ENCODE data around the gene ALOX5. TPM values are rescaled to one million over a fixed set of nuclear protein-coding genes. Genes with fewer than 3 reads are reported as not detected.
"Not testable (repeated sequence)": the region's sequence is repeated elsewhere in the genome, so short reads cannot be mapped to it uniquely, and the experiment has no call there.

Gene ALOX5
- 1 to 10 TPM in 2 of 3 donors, under 1 TPM in 1; 0.99 to 8.0 (median 1.9) TPM for polyA plus RNA-seq

DNA sequence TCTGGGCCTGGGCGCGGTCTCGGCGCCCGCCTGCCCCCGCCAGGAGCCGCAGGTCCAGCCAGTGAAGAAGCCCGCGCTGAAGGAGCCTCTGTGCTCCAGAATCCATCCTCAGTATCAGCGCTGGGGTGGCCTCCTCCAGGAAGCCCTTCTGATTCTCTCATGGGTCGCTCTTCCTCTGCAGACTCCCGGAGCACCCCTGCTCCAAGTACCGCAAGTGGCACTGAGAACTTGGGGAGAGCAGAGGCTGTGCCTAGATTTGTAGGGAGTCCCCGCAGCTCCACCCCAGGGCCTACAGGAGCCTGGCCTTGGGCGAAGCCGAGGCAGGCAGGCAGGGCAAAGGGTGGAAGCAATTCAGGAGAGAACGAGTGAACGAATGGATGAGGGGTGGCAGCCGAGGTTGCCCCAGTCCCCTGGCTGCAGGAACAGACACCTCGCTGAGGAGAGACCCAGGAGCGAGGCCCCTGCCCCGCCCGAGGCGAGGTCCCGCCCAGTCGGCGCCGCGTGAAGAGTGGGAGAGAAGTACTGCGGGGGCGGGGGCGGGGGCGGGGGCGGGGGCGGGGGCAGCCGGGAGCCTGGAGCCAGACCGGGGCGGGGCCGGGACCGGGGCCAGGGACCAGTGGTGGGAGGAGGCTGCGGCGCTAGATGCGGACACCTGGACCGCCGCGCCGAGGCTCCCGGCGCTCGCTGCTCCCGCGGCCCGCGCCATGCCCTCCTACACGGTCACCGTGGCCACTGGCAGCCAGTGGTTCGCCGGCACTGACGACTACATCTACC, at the start of gene ALOX5:
Gene ALOX5, plus strand, starts transcription at position 641 of the 774 bp plus-strand sequence. Its CDS starts 64 bp downstream, at position 705.
- Mint-ChIP-seq H3K27me3 (ENCODE audit: low read depth in 3 of 3) (peaks cover 9 to 15% (median 10%) of the 10 kb centered on the region in 3 donors), H3K4me1 (peaks cover 9 to 13% of the 10 kb centered on the region in 2 donors), H3K36me3 (no peaks in the 10 kb centered on the region), H3K9me3 (no peaks in the 10 kb centered on the region), H3K27ac (no peak within 1 kb of the TSS), H3K4me3 (peak within 1 kb of the TSS; percentile 64 to 85 (median 76))
- no peak for DNase-seq

DNA sequence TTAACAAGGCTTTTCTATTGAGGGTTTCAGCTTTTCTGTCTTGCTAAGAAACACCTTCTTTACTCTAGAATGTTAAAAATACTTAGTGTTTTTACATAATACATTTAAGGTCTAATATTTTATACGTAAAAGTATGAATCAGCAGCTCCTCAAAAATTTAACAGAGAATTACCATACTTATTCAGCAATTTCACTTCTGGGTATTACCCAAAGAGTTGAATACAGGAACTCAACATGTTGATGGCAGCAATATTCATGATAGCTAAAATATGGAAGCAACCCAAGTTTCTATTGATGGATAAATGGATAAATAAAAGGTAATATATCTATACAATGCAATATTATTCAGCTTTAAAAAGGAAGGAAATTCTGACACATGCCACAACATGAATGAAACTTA, 48.9 kb upstream of the ALOX5 start:
- Mint-ChIP-seq H3K9me3 (peaks cover 5 to 10% (median 6%) of the 10 kb centered on the region in 6 donors), H3K4me1 (no peaks in the 10 kb centered on the region), H3K4me3 (no peak overlapping the region), H3K27ac (no peak overlapping the region), H3K27me3 (ENCODE audit: low read depth in 3 of 3) (peaks cover 2 to 12% (median 11%) of the 10 kb centered on the region in 3 donors), H3K36me3 (no peaks in the 10 kb centered on the region)
- DNase-seq, result no peak

DNA sequence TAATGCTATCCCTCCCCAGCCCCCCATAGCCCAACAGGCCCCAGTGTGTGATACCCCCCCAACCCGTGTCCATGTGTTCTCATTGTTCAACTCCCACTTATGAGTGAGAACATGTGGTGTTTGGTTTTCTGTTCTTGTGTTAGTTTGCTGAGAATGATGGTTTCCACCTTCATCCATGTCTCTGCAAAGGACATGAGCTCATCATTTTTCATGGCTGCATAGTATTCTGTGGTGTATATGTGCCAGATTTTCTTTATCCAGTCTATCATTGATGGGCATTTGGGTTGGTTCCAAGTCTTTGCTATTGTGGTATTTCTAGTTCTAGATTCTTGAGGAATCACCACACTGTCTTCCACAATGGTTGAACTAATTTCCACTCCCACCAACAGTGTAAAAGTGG, 47.2 kb upstream of the ALOX5 start:
- H3K4me1 Mint-ChIP-seq, H3K36me3 Mint-ChIP-seq, DNase-seq, H3K27ac Mint-ChIP-seq, H3K4me3 Mint-ChIP-seq: not testable (repeated sequence)
- Mint-ChIP-seq H3K27me3 (ENCODE audit: low read depth in 3 of 3) (peaks cover 2 to 21% (median 17%) of the 10 kb centered on the region in 3 donors), H3K9me3 (peaks cover 5 to 11% (median 6%) of the 10 kb centered on the region in 6 donors)

DNA sequence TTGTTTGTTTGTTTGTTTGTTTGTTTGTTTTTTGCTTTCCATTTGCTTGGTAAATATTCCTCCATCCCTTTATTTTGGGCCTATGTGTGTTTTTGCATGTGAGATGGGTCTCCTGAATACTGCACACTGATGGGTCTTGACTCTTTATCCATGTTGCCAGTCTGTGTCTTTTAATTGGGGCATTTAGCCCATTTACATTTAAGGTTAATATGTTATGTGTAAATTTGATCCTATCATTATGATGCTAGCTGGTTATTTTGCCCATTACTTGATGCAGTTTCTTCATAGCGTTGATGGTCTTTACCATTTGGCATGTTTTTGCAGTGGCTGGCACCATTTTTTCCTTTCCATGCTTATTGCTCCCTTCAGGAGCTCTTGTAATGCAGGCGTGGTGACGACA, 42.2 kb upstream of the ALOX5 start:
- H3K4me1 Mint-ChIP-seq, H3K36me3 Mint-ChIP-seq, H3K9me3 Mint-ChIP-seq, DNase-seq, H3K4me3 Mint-ChIP-seq, H3K27ac Mint-ChIP-seq: not testable (repeated sequence)
- peaks cover 0 to 19% (median 11%) of the 10 kb centered on the region in 3 donors for H3K27me3 Mint-ChIP-seq (ENCODE audit: low read depth in 3 of 3)

DNA sequence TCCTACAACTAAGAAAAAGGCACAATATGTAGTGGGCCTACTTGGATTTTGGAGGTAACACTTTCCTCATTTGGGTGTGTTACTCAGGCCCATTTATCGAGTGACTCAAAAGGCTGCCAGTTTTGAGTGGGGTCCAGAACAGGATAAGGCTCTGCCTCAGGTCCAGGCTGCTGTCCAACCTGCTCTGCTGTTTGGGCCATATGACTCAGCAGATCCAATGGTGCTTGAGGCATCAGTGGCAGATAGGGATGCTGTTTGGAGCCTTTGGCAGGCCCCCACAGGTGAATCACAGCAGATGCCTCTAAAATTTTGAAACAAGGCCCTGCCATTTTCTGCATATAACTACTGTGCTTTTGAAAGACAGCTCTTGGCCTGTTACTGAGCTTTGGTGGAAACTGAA, 34.1 kb upstream of the ALOX5 start:
- no peak overlapping the region for H3K4me3 Mint-ChIP-seq
- DNase-seq, result no peak
- peaks cover 0 to 2% (median 2%) of the 10 kb centered on the region in 3 donors for H3K27me3 Mint-ChIP-seq (ENCODE audit: low read depth in 3 of 3)
- H3K9me3 Mint-ChIP-seq, result peaks cover 0 to 2% (median 0%) of the 10 kb centered on the region in 6 donors
- no peak overlapping the region for H3K27ac Mint-ChIP-seq
- H3K36me3 Mint-ChIP-seq, result no peaks in the 10 kb centered on the region
- no peaks in the 10 kb centered on the region for H3K4me1 Mint-ChIP-seq

DNA sequence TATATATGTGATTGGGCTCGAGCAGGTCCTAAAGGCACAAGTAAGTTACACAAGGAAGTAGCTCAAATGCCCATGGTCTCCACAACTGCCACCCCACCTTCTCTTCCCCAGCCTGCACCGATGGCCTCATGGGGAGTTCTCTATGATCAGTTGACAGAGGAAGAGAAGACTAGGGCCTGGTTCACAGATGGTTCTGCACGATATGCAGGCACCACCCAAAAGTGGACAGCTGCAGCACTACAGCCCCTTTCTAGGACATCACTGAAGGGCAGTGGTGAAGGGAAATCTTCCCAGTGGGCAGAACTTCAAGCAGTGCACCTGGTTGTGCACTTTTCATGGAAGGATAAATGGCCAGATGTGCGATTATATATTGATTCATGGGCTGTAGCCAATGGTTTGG, 33.6 kb upstream of the ALOX5 start:
- not testable (repeated sequence) for H3K4me3 Mint-ChIP-seq; H3K9me3 Mint-ChIP-seq; DNase-seq; H3K4me1 Mint-ChIP-seq; H3K27ac Mint-ChIP-seq; H3K36me3 Mint-ChIP-seq; H3K27me3 Mint-ChIP-seq (ENCODE audit: low read depth in 3 of 3)

DNA sequence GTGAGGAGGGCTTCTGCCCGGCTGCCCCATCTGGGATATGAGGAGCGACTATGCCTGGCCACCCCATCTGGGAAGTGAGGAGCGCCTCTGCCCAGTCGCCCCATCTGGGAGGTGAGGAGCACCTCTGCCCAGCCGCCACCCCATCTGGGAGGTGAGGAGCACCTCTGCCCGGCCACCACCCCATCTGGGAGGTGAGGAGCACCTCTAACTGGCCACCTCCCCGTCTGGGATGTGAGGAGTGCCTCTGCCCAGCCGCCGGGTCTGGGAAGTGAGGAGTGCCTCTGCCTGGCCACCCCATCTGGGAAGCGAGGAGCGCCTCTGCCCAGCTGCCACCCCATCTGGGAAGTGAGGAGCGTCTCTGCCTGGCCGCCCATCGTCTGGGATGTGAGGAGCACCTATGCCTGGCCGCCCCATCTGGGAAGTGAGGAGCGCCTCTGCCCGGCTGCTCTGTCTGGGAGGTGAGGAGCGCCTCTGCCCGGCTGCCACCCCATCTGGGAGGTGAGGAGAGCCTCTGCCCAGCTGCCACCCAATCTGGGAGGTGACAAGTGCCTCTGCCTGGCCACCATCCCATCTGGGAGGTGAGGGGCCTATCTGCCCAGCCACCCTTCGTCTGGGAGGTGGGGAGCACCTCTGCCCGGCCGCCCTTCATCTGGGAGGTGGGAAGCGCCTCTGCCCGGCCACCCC, 27.2 kb upstream of the ALOX5 start:
- not testable (repeated sequence) for H3K27ac Mint-ChIP-seq; H3K4me3 Mint-ChIP-seq; H3K36me3 Mint-ChIP-seq; H3K27me3 Mint-ChIP-seq (ENCODE audit: low read depth in 3 of 3); DNase-seq; H3K9me3 Mint-ChIP-seq; H3K4me1 Mint-ChIP-seq

DNA sequence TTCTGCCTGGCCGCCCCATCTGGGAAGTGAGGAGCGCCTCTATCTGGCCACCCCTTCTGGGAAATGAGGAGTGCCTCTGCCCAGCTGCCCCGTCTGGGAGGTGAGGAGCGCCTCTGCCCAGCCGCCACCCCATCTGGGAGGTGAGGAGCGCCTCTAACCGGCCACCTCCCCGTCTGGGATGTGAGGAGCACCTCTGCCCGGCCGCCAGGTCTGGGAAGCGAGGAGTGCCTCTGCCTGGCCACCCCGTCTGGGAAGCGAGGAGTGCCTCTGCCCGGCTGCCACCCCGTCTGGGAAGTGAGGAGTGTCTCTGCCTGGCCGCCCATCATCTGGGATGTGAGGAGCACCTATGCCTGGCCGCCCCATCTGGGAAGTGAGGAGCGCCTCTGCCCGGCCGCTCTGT, 26.6 kb upstream of the ALOX5 start:
- H3K9me3 Mint-ChIP-seq; H3K36me3 Mint-ChIP-seq; H3K4me1 Mint-ChIP-seq; H3K27me3 Mint-ChIP-seq (ENCODE audit: low read depth in 3 of 3); DNase-seq; H3K4me3 Mint-ChIP-seq; H3K27ac Mint-ChIP-seq: not testable (repeated sequence)

DNA sequence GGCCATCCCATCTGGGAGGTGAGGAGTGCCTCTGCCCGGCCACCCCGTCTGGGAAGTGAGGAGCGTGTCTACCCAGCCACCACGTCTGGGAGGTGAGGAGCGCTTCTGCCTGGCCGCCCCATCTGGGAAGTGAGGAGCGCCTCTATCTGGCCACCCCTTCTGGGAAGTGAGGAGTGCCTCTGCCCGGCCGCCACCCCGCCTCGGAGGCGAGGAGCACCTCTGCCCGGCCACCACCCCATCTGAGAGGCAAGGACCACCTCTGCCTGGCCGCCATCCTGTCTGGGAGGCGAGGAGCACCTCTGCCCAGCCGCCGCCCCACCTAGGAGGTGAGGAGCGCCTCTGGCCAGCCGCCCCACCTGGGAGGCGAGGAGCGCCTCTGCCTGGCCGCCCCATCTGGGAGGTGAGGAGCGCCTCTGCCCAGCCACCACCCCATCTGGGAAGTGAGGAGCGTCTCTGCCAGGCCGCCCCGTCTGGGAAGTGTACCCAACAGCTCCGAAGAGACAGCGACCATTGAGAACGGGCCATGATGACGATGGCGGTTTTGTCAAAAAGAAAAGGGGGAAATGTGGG, 25.7 kb upstream of the ALOX5 start:
- not testable (repeated sequence) for DNase-seq; H3K9me3 Mint-ChIP-seq; H3K4me1 Mint-ChIP-seq; H3K4me3 Mint-ChIP-seq; H3K27ac Mint-ChIP-seq; H3K36me3 Mint-ChIP-seq; H3K27me3 Mint-ChIP-seq (ENCODE audit: low read depth in 3 of 3)

DNA sequence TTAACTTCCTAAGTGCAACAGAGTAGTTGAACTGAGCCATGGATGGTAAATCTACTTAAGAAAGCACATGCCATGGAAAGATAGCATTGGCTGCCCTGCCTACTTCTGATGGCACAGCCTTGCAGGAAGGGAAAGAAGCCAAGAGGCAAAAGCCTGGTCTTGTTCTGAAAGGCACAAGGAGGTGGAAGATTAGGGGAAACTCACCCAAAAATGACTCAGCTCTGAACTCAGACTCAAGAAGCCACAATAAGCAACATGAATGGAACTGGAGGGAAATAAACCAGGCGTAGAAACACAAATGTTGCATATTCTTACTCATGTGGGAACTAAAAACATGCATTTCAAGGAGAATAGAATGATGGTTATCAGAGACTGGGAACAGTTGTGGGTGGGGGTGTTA, 20.8 kb upstream of the ALOX5 start:
- Mint-ChIP-seq H3K9me3 (peaks cover 0 to 3% (median 1%) of the 10 kb centered on the region in 6 donors), H3K4me3 (no peak overlapping the region), H3K27ac (no peak overlapping the region), H3K4me1 (no peaks in the 10 kb centered on the region), H3K27me3 (ENCODE audit: low read depth in 3 of 3) (peaks cover 0 to 8% (median 4%) of the 10 kb centered on the region in 3 donors), H3K36me3 (no peaks in the 10 kb centered on the region)
- no peak for DNase-seq

DNA sequence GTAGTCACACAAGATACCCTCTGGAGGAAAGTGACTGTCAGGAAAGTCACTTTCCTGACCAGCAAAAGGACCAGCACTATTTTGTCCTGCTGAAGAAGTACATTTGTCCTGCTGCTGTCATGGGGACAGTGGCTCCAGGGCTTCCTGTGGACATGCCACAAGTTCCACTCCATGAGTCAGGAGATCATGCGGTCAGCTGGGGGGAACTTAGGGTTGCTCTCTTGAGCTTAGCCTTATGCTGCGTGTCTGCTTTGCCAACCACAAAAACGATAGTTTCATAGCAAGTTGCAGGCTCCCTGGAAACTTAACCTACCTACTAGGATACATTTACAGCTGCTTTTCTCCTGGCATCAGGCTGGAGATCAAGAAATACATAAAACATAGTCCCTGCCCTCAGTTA, 19.8 kb upstream of the ALOX5 start:
- H3K4me3 Mint-ChIP-seq, result no peak overlapping the region

DNA sequence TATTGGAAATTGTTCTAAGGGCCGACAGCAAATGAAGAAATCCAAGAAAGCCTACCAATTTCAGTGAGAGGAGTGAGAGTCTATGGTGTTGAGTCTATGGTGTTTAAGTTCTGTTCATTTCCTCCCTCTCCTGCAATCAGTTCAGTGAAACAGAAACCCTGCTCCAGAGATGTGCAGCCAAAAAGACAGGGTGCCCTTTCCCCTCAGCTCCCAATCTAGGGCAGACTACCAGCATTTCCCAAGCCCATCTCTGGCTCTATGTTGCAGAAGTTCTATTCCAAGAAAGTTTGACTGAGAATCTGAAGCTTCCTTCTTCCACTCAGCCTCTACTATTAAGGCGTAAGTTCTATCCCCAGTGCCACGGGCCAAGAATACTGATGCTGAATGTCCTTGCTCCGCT, 18.5 kb upstream of the ALOX5 start:
- Mint-ChIP-seq H3K27me3 (ENCODE audit: low read depth in 3 of 3) (peaks cover 2 to 4% (median 2%) of the 10 kb centered on the region in 3 donors), H3K4me3 (no peak overlapping the region), H3K27ac (no peak overlapping the region), H3K36me3 (no peaks in the 10 kb centered on the region), H3K9me3 (no peaks in the 10 kb centered on the region), H3K4me1 (no peaks in the 10 kb centered on the region)
- no peak for DNase-seq

More for the DNA sequence above, 19.8 kb upstream of the ALOX5 start:
- DNase-seq, result no peak
- Mint-ChIP-seq H3K9me3 (no peaks in the 10 kb centered on the region), H3K36me3 (no peaks in the 10 kb centered on the region), H3K4me1 (no peaks in the 10 kb centered on the region), H3K27me3 (ENCODE audit: low read depth in 3 of 3) (peaks cover 2 to 6% (median 4%) of the 10 kb centered on the region in 3 donors), H3K27ac (no peak overlapping the region)

DNA sequence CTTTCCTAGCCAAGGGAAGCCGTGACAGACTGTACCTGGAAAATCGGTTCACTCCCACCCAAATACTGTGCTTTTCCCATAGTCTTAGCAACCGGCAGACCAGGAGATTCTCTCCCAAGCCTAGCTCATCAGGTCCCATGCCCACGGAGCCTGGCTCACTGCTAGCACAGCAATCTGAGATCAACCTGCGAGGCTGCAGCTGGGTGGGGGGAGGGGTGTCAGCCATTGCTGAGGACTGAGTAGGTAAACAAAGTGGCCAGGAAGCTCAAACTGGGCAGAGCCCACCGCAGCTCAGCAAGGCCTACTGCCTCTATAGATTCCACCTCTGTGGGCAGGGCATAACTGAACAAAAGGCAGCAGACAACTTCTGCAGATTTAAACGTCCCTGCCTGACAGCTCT, 15.1 kb upstream of the ALOX5 start:
- not testable (repeated sequence) for H3K27ac Mint-ChIP-seq, H3K4me1 Mint-ChIP-seq, H3K4me3 Mint-ChIP-seq, H3K36me3 Mint-ChIP-seq, H3K9me3 Mint-ChIP-seq, DNase-seq
- H3K27me3 Mint-ChIP-seq (ENCODE audit: low read depth in 3 of 3), result peaks cover 3 to 12% (median 3%) of the 10 kb centered on the region in 3 donors

Data from immature natural killer cell (primary cell).